Subcutaneous abdominal adipose tissue (tissue), 5 donors: ENCODE results near the gene JUP.
"Not testable (repeated sequence)": the region's sequence is repeated elsewhere in the genome, so short reads cannot be mapped to it uniquely, and the experiment has no call there.

Source experiments
- H3K27ac ChIP-seq: one replicate; pipeline ENCODE4 v1.7.0; 2013; ENCODE audit warnings: low read depth, mild to moderate bottlenecking, inconsistent platforms, low read length, moderate library complexity
- H3K27me3 ChIP-seq, 5 donors: one replicate each; pipeline ENCODE4 v1.7.0; 2013; ENCODE audit warnings: low read length in 5 of 5, inconsistent platforms in 1 of 5; ENCODE audit not compliant: control insufficient read depth in 5 of 5, insufficient read depth in 4 of 5
- H3K36me3 ChIP-seq, 5 donors: one replicate each; pipeline ENCODE4 v1.7.0; 2013; ENCODE audit warnings: low read length in 5 of 5; ENCODE audit not compliant: control insufficient read depth in 5 of 5, insufficient read depth in 5 of 5
- H3K4me1 ChIP-seq, 5 donors: one replicate each; pipeline ENCODE4 v1.7.0; 2013; ENCODE audit warnings: low read length in 5 of 5, mild to moderate bottlenecking in 3 of 5, moderate library complexity in 1 of 5; ENCODE audit not compliant: control insufficient read depth in 5 of 5, insufficient read depth in 5 of 5
- H3K4me3 ChIP-seq, 5 donors: one replicate each; pipeline ENCODE4 v1.7.0; 2013; ENCODE audit warnings: low read length in 5 of 5, low read depth in 1 of 5
- H3K9ac ChIP-seq, 5 donors: one replicate each; pipeline ENCODE4 v1.7.0; 2013; ENCODE audit warnings: low read length in 5 of 5, mild to moderate bottlenecking in 4 of 5, moderate library complexity in 3 of 5
- H3K9me3 ChIP-seq, 5 donors: one replicate each; pipeline ENCODE4 v1.7.0; 2013; ENCODE audit warnings: low read length in 5 of 5; ENCODE audit not compliant: control insufficient read depth in 5 of 5
- donor health status: healthy.
- donor health status: healthy.
- donor health status: healthy.
- donor health status: healthy.
- donor health status: healthy.

Gene JUP

DNA sequence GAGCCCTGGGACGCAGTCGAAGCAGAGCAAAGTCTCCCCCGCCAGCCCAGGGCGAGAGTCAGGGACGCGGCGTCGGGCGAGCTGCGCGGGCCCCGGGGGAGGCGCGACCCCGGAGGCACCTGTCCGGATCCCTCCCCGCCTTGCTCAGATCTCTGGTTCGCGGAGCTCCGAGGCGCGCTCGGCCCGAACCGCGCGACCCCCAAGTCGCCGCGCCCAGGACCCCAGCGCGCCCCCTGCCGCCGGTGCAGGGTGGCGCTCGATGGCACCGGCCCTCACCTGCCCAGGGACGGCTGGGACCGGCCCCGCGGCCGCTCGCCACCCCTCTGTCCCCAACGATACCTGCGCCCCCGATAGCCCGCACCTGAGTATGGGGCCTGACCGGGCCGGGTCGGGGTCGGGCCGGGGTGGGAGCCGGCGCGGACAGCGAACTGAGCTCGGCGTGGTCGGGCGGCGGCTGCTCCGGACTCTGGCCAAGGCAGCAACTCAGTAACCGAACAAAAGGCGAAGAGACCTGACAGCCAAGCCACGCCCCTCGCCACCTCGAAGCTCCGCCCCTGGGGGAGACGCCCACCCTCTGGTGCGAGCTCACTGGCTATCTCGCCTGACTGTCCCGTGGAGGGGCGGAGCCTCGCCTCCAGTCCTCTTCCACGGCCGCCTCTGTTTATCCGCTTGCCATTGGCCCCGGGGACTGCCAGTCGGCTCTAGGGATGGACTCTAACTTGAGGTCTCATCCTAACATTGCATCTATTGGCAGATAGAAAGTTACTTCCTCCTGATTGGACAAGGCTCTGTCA lies at the start of gene JUP:
Gene JUP, minus strand, starts transcription at position 485 of the 794 bp plus-strand sequence. CDS start 14,857 bp downstream, outside the sequence.
- H3K27me3 ChIP-seq, result no peaks in the 10 kb centered on the region
- peak within 1 kb of the TSS in 4 of 5 donors; percentile 63 to 84 (median 72) for H3K9ac ChIP-seq
- peaks cover 5 to 49% (median 39%) of the 10 kb centered on the region in 5 donors for H3K4me1 ChIP-seq
- H3K9me3 ChIP-seq, result no peaks in the 10 kb centered on the region
- H3K27ac ChIP-seq, result peak within 1 kb of the TSS; percentile 57
- peak within 1 kb of the TSS; percentile 53 to 84 (median 80) for H3K4me3 ChIP-seq
- no peaks in the 10 kb centered on the region for H3K36me3 ChIP-seq

DNA sequence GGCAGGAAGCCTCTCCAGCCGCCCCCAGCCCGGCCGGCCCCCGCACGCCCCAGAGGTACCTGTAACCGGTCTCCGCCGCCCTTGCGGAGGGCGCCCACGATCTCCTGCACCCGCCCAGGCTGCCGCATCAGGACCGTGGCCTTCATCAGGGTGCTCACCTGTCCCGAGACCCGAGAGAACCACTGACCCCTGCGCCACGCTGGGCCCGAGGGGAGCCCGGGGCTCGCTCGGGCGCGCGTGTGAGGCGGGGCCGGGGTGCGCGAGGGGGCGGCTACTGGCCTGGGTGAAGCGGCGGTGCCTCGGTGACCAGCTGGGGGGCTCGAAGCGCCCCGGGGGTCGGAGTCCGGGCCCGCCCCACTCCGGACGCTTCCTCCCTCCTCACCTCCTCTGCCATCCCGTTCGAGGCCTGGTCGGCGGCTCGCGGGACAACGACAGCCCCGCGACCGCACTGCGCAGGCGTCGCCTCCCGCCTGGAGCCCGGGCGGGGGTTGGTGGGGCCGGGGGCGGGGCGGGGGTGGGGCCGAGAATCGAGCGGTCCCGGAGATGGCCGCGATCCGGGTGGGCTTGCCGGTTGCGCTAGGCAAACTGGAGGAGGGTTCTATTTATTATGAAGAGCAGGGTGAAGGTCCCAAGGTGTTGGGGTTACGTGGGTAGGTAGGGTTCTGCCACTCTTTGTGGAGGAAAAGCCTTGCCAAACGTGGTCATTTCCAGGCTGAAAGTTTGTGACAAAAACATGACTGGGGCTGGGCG lies 49.5 kb upstream of the JUP start, which contains the start of gene NT5C3B:
Gene NT5C3B, minus strand, starts transcription at position 433 of the 750 bp plus-strand sequence. Its CDS starts 39 bp downstream, at position 394.
- no peaks in the 10 kb centered on the region for H3K27me3 ChIP-seq
- H3K27ac ChIP-seq, result peak within 1 kb of the TSS; percentile 37
- peaks cover 2 to 16% (median 16%) of the 10 kb centered on the region in 5 donors for H3K4me1 ChIP-seq
- H3K4me3 ChIP-seq, result peak within 1 kb of the TSS; percentile 77 to 85 (median 79)
- peak within 1 kb of the TSS; percentile 30 to 88 (median 67) for H3K9ac ChIP-seq
- H3K36me3 ChIP-seq, result peaks cover 0 to 15% (median 11%) of the 10 kb centered on the region in 5 donors
- H3K9me3 ChIP-seq, result no peaks in the 10 kb centered on the region

DNA sequence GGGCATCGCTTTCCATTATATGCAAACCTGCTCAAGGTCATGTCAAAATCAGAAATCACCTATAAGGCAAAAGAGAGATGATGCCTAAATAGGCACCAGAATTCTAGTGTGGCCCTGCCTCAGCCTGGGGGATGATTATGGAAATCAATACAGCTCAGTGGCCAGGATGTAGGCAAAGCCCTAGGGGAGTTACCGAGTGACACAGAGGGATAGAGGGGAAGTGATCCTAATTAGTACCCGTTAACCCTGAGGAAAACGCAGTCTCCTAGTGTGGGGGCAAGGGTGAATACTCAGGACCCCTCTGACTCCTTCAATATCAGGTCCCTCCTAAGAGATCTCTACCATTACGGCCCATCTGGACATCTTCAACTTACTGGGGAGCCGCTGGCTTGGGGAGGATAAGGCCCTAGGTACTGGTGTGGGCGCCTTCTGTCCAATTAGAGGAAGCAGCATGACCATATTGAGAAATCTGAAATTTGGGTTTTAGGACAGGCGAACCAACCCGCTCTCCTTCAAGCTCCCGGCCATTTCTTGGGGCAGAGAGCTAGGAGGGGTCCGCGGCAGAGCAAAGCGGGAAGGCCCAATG lies 48.8 kb upstream of the JUP start:
- Histone ChIP-seq H3K36me3 (peaks cover 4 to 22% (median 16%) of the 10 kb centered on the region in 5 donors), H3K4me1 (peaks cover 2 to 16% (median 16%) of the 10 kb centered on the region in 5 donors), H3K9me3 (no peaks in the 10 kb centered on the region), H3K9ac (peak overlapping the region; percentile 30 to 88 (median 67)), H3K27me3 (no peaks in the 10 kb centered on the region), H3K27ac (peak overlapping the region; percentile 37), H3K4me3 (peak overlapping the region; percentile 77 to 85 (median 78))

- H3K4me1 ChIP-seq, H3K9me3 ChIP-seq, H3K27me3 ChIP-seq, H3K4me3 ChIP-seq, H3K9ac ChIP-seq, H3K27ac ChIP-seq: not testable (repeated sequence)
- H3K36me3 ChIP-seq, result peaks cover 9 to 63% (median 49%) of the 10 kb centered on the region in 5 donors
Observed at GRCh38 chr17:41829961-41830360, 43.5 kb upstream of the JUP start.

DNA sequence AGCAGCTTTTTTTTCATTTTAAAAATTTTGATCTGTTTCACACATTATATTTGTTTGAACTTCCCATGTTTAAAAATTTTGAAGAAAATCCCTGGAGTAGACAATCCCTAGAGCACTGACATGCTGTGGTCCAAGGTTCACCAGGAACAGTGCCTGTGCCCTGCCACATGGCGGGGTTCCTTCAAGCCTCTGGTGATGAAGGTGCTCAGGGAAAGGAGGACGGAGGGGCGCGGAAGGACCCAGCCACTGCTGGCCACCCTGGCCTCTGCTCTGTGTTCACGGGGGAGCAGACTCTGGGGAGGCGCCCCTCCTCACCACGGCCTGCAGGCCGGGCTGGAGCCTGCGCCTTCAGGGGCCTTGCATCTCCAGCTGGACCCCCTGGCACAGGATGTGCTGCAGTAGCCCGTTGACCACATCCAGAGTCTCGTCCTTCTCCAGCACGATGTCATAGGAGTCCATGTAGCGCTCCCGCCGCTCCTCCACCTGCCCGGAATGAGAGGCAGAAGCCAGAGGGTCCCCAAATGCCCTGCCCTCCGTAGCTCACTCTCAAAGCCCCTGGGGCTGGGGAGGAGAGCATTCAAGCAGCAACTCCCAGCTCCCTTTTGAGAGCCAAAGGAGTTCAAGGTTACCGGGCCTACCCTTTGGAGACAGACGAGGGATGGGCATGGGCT lies 38.8 kb upstream of the JUP start:
- Histone ChIP-seq H3K36me3 (peaks cover 6 to 47% (median 34%) of the 10 kb centered on the region in 5 donors), H3K4me1 (peaks cover 0 to 5% (median 0%) of the 10 kb centered on the region in 5 donors), H3K9ac (no peak overlapping the region), H3K9me3 (no peaks in the 10 kb centered on the region), H3K27ac (no peak overlapping the region), H3K4me3 (no peak overlapping the region), H3K27me3 (peaks cover 0 to 5% (median 0%) of the 10 kb centered on the region in 5 donors)

GRCh38 chr17:41824086-41824485 lies 37.6 kb upstream of the JUP start:
- Histone ChIP-seq H3K4me1 (peaks cover 0 to 5% (median 0%) of the 10 kb centered on the region in 5 donors), H3K27me3 (peaks cover 0 to 8% (median 0%) of the 10 kb centered on the region in 5 donors), H3K36me3 (peaks cover 0 to 36% (median 25%) of the 10 kb centered on the region in 5 donors), H3K9me3 (no peaks in the 10 kb centered on the region), H3K27ac (no peak overlapping the region), H3K9ac (peak overlapping the region in 1 of 5 donors; percentile 47), H3K4me3 (no peak overlapping the region)

DNA sequence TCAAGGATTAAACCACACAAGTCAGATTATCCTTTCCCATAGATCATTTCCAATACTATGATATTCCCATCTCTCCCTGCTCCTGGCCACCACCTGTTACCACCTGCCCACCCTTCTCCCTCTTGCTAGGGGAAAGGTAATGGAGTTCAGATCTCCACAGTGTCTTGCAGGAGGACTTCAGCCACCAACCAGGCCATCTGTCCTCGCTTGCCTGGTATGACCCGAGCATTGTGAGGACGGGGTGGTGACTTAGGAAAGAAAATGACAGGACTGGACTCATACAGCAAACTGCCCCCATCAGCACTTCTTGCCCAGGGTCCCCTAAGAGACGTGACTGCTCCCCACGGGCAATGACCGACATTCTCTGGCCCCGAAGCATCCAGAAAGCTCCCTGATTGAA lies 37.1 kb upstream of the JUP start:
- Histone ChIP-seq H3K9ac (no peak overlapping the region), H3K9me3 (no peaks in the 10 kb centered on the region), H3K27ac (no peak overlapping the region), H3K27me3 (peaks cover 0 to 10% (median 0%) of the 10 kb centered on the region in 5 donors), H3K4me1 (peaks cover 0 to 5% (median 0%) of the 10 kb centered on the region in 5 donors), H3K36me3 (peaks cover 0 to 31% (median 21%) of the 10 kb centered on the region in 5 donors), H3K4me3 (no peak overlapping the region)

- no peak overlapping the region for H3K4me3 ChIP-seq
- peaks cover 0 to 10% (median 0%) of the 10 kb centered on the region in 5 donors for H3K27me3 ChIP-seq
- no peaks in the 10 kb centered on the region for H3K9me3 ChIP-seq
- H3K36me3 ChIP-seq, result peaks cover 0 to 28% (median 16%) of the 10 kb centered on the region in 5 donors
- no peak overlapping the region for H3K27ac ChIP-seq
- peaks cover 0 to 5% (median 0%) of the 10 kb centered on the region in 5 donors for H3K4me1 ChIP-seq
- no peak overlapping the region for H3K9ac ChIP-seq
Observed at GRCh38 chr17:41823141-41823524, 36.6 kb upstream of the JUP start.
